HUDEP-2 (cell line): ENCODE results near the gene LCE7A.

ENCODE experiments used
- DNase-seq, 76 experiments: peaks; one replicate each; lab custom pipeline; 2025; ENCODE audit not compliant: unreplicated experiment in 76 of 76; lab: John Stamatoyannopoulos, UW

Gene LCE7A

GRCh38 chr1:152859696-152860095, at the start of gene LCE7A:
LCE7A (plus strand) TSS chr1:152859996; CDS start chr1:152860698, 702 bp downstream.
- DNase-seq, result no peak

GRCh38 chr1:152811050-152811449, 48.7 kb upstream of the LCE7A start:
- no peak for DNase-seq

- DNase-seq, result no peak
Observed at GRCh38 chr1:152811671-152812070, 48.1 kb upstream of the LCE7A start, which contains the start of gene LCE1B. LCE1B (plus strand) TSS chr1:152811971; CDS start chr1:152812447, 476 bp downstream.

GRCh38 chr1:152817309-152817708, 42.5 kb upstream of the LCE7A start:
- DNase-seq, result no peak

- no peak for DNase-seq
Observed at GRCh38 chr1:152823294-152823693, 36.5 kb upstream of the LCE7A start.

- DNase-seq, result no peak
Observed at GRCh38 chr1:152824964-152825363, 34.8 kb upstream of the LCE7A start.

- no peak for DNase-seq
Observed at GRCh38 chr1:152827173-152827572, 32.6 kb upstream of the LCE7A start, which contains the start of gene LCE1A. LCE1A (plus strand) TSS chr1:152827473; CDS start chr1:152827473, 0 bp downstream.

- DNase-seq, result no peak
Observed at GRCh38 chr1:152836870-152837269, 22.9 kb upstream of the LCE7A start.

GRCh38 chr1:152842556-152842955, 17.2 kb upstream of the LCE7A start, which contains the start of gene LCE6A:
LCE6A (plus strand) TSS chr1:152842856; CDS start chr1:152843521, 665 bp downstream.
- DNase-seq, result no peak

- no peak for DNase-seq
Observed at GRCh38 chr1:152855661-152856060, 4.1 kb upstream of the LCE7A start.

GRCh38 chr1:152858062-152858461, 1.7 kb upstream of the LCE7A start:
- DNase-seq, result no peak

GRCh38 chr1:152860129-152860528, 333 bp downstream of the LCE7A start:
- no peak for DNase-seq

GRCh38 chr1:152861374-152861773, 1.6 kb downstream of the LCE7A start:
- no peak for DNase-seq

GRCh38 chr1:152864443-152864842, 4.6 kb downstream of the LCE7A start:
- no peak for DNase-seq

- no peak for DNase-seq
Observed at GRCh38 chr1:152866321-152866720, 6.5 kb downstream of the LCE7A start.

GRCh38 chr1:152869808-152870419, 10.1 kb downstream of the LCE7A start:
- DNase-seq, result peak in 50 of 76 experiments; percentile 3 to 70 (median 32)

GRCh38 chr1:152870831-152871730, 11.3 kb downstream of the LCE7A start:
- peak in 20 of 76 experiments; percentile 1 to 40 (median 12) for DNase-seq

- no peak for DNase-seq
Observed at GRCh38 chr1:152871731-152872126, 11.9 kb downstream of the LCE7A start.

- DNase-seq, result no peak
Observed at GRCh38 chr1:152873495-152873894, 13.7 kb downstream of the LCE7A start.

- DNase-seq, result no peak
Observed at GRCh38 chr1:152876827-152877226, 17.0 kb downstream of the LCE7A start.

- DNase-seq, result peak in 36 of 76 experiments; percentile 2 to 57 (median 17)
Observed at GRCh38 chr1:152878042-152878441, 18.2 kb downstream of the LCE7A start, which contains the start of gene SMCP. SMCP (plus strand) TSS chr1:152878322; CDS start chr1:152884423, 6,101 bp downstream.
